HUES6 (cell line): ENCODE measurements around the gene TDRD12.
"Not testable (repeated sequence)": the region's sequence is repeated elsewhere in the genome, so short reads cannot be mapped to it uniquely, and the experiment has no call there.

ENCODE experiments used
- H3K27ac ChIP-seq: 2 replicates; pipeline ENCODE4 v1.7.0; 2013; ENCODE audit warnings: low read depth, mild to moderate bottlenecking, low read length, inconsistent platforms
- H3K27me3 ChIP-seq: 2 replicates; pipeline ENCODE4 v1.6.1; 2013; ENCODE audit warnings: low read length; ENCODE audit not compliant: control insufficient read depth, insufficient read depth
- H3K36me3 ChIP-seq: 2 replicates; pipeline ENCODE4 v1.6.1; 2013; ENCODE audit warnings: low read length; ENCODE audit not compliant: control insufficient read depth, insufficient read depth
- H3K4me1 ChIP-seq: 2 replicates; pipeline ENCODE4 v1.6.1; 2013; ENCODE audit warnings: low read length; ENCODE audit not compliant: control insufficient read depth, insufficient read depth
- H3K4me3 ChIP-seq: 2 replicates; pipeline ENCODE4 v1.5.1; 2013; ENCODE audit warnings: low read depth, low read length
- H3K9ac ChIP-seq: one replicate; pipeline ENCODE4 v1.6.1; 2013; ENCODE audit warnings: mild to moderate bottlenecking, low read length
- H3K9me3 ChIP-seq: 2 replicates; pipeline ENCODE4 v1.6.1; 2013; ENCODE audit warnings: low read depth, low read length; ENCODE audit not compliant: control insufficient read depth, insufficient read depth

Gene TDRD12

GRCh38 chr19:32720216-32720935, 809 bp downstream of the TDRD12 start:
- H3K9me3 ChIP-seq: no peaks in the 10 kb centered on the region
- H3K4me3 ChIP-seq: no peak overlapping the region
- H3K36me3 ChIP-seq: no peaks in the 10 kb centered on the region
- H3K4me1 ChIP-seq: no peaks in the 10 kb centered on the region
- no peaks in the 10 kb centered on the region for H3K27me3 ChIP-seq
- H3K9ac ChIP-seq: no peak overlapping the region
- H3K27ac ChIP-seq: no peak overlapping the region

GRCh38 chr19:32720936-32721250, 1.3 kb downstream of the TDRD12 start:
- Histone ChIP-seq H3K4me1 (no peaks in the 10 kb centered on the region), H3K4me3 (no peak overlapping the region), H3K27ac (no peak overlapping the region), H3K9me3 (no peaks in the 10 kb centered on the region), H3K27me3 (no peaks in the 10 kb centered on the region), H3K36me3 (no peaks in the 10 kb centered on the region), H3K9ac (no peak overlapping the region)

DNA sequence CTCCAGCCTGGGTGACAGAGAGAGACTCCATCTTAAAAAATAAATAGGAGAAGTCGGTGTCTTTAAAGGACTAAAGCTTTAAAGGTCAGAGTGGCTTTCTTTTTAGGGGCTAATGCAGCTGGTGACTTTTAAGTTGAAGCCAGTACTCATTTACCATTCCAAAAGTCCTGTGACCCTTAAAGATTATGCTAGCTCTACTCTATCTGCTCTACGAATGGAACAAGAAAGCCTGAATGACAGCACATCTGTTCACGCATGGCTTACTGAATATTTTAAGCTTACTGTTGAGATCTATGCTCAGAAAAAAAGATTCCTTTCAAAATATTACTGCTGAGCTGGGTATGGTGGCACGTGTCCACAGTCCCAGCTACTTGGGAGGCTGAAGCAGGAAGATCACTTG, 16.4 kb downstream of the TDRD12 start:
- H3K4me3 ChIP-seq: no peak overlapping the region
- H3K27me3 ChIP-seq: peaks cover 6% of the 10 kb centered on the region; the same call in 1 of the 2 replicates
- no peak overlapping the region for H3K27ac ChIP-seq
- H3K9me3 ChIP-seq: no peaks in the 10 kb centered on the region
- no peaks in the 10 kb centered on the region for H3K4me1 ChIP-seq
- H3K9ac ChIP-seq: no peak overlapping the region
- no peaks in the 10 kb centered on the region for H3K36me3 ChIP-seq

DNA sequence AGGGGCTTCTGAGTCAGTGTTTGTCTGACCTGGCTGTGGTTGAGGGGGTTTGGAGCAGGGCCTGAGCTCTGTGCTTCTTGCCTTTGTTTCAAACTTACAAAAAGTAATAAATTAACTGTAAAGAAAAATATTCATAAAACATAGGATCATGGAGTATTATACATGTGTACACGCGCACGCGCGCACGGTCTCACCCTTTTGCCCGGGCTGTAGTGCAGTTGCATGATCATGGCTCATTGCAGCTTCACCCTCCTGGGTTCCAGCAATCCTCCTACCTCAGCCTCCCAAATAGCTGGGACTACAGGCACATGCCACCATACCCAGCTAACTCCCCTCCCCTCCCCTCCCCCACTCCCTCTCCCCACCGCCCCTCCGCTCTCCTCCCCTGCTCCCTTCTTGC, 23.5 kb downstream of the TDRD12 start:
- Histone ChIP-seq H3K36me3 (no peaks in the 10 kb centered on the region), H3K9me3 (no peaks in the 10 kb centered on the region), H3K4me1 (no peaks in the 10 kb centered on the region)

GRCh38 chr19:32743447-32743846, 23.9 kb downstream of the TDRD12 start:
- H3K4me3 ChIP-seq: no peak overlapping the region
- H3K27ac ChIP-seq: no peak overlapping the region
- H3K4me1 ChIP-seq: no peaks in the 10 kb centered on the region
- no peak overlapping the region for H3K9ac ChIP-seq
- peaks cover 6% of the 10 kb centered on the region; the same call in 1 of the 2 replicates for H3K27me3 ChIP-seq
- H3K9me3 ChIP-seq: no peaks in the 10 kb centered on the region
- no peaks in the 10 kb centered on the region for H3K36me3 ChIP-seq

More for the DNA sequence above, 23.5 kb downstream of the TDRD12 start:
- Histone ChIP-seq H3K9ac (no peak overlapping the region), H3K27me3 (peaks cover 6% of the 10 kb centered on the region; the same call in 1 of the 2 replicates), H3K4me3 (no peak overlapping the region), H3K27ac (no peak overlapping the region)

GRCh38 chr19:32744555-32745325, 25.2 kb downstream of the TDRD12 start:
- Histone ChIP-seq H3K36me3 (no peaks in the 10 kb centered on the region), H3K4me3 (no peak overlapping the region), H3K9ac (no peak overlapping the region), H3K27ac (no peak overlapping the region), H3K27me3 (peaks cover 6% of the 10 kb centered on the region; the same call in 1 of the 2 replicates), H3K9me3 (no peaks in the 10 kb centered on the region), H3K4me1 (no peaks in the 10 kb centered on the region)

GRCh38 chr19:32745594-32746251, 26.2 kb downstream of the TDRD12 start:
- H3K4me3 ChIP-seq, H3K36me3 ChIP-seq, H3K4me1 ChIP-seq, H3K9ac ChIP-seq, H3K27ac ChIP-seq, H3K9me3 ChIP-seq, H3K27me3 ChIP-seq: not testable (repeated sequence)

DNA sequence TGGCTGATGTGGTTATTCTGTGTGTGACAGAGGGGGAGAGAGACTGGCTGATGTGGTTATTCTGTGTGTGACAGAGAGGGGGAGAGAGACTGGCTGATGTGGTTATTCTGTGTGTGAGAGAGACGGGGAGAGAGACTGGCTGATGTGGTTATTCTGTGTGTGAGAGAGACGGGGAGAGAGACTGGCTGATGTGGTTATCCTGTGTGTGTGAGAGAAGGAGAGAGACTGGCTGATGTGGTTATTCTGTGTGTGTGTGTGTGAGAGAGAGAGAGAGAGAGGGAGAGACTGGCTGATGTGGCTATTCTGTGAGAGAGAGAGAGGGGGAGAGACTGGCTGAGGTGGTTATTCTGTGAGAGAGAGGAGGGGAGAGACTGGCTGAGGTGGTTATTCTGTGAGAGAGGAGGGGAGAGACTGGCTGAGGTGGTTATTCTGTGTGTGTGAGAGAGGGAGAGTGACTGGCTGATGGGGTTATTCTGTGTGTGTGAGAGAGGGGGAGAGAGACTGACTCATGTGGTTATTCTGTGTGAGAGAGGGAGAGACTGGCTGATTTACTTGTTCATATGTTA, 27.1 kb downstream of the TDRD12 start:
- H3K9me3 ChIP-seq, H3K9ac ChIP-seq, H3K4me3 ChIP-seq, H3K27ac ChIP-seq, H3K36me3 ChIP-seq, H3K4me1 ChIP-seq, H3K27me3 ChIP-seq: not testable (repeated sequence)

DNA sequence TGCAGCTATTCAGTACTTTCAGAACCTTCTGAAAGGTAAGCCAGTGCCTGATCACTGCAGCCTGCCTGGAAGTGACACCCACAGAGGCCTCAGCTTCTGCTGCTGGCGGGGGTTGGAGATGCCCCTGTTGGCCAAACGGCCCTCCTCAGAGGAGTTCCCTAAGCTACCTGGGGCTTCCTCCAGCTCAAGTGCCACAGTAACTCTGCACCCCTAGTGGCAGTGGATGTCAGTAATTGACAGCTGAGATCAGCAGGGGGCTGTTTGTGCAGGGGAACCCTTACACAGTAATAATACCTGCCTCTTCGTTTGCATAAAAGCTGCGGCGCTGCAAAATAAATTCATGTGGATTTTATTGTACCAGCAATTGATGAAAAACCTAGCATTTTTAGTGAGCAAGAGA, 28.9 kb downstream of the TDRD12 start:
- no peak overlapping the region for H3K9ac ChIP-seq
- H3K27me3 ChIP-seq: no peaks in the 10 kb centered on the region
- H3K27ac ChIP-seq: no peak overlapping the region
- H3K4me3 ChIP-seq: no peak overlapping the region
- H3K9me3 ChIP-seq: no peaks in the 10 kb centered on the region
- H3K36me3 ChIP-seq: no peaks in the 10 kb centered on the region
- H3K4me1 ChIP-seq: no peaks in the 10 kb centered on the region

DNA sequence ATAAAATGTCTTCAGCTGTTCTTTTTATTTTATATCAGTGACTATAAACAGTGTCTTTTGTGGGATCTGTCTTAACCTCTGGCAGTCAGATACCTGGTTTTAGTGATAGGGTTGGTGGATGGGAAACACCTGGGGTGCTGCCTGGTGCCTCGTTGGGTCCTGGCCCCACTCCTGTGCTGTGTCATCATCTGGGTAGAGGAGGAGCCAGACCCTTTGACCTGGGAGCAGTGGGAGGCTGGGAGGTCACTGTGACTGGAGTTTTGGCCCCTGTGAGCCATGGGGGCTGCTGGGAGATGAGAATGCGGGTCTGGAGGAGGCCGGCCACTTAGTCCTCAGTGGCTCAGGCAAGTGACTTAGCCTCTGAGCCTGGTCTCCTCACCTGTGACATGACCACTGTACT, 29.4 kb downstream of the TDRD12 start:
- no peaks in the 10 kb centered on the region for H3K9me3 ChIP-seq
- H3K4me1 ChIP-seq: no peaks in the 10 kb centered on the region
- H3K4me3 ChIP-seq: no peak overlapping the region
- H3K27ac ChIP-seq: no peak overlapping the region
- H3K9ac ChIP-seq: no peak overlapping the region
- H3K36me3 ChIP-seq: no peaks in the 10 kb centered on the region
- no peaks in the 10 kb centered on the region for H3K27me3 ChIP-seq

- Histone ChIP-seq H3K9ac (no peak overlapping the region), H3K4me1 (no peaks in the 10 kb centered on the region), H3K4me3 (no peak overlapping the region), H3K9me3 (no peaks in the 10 kb centered on the region), H3K27me3 (no peaks in the 10 kb centered on the region), H3K27ac (no peak overlapping the region), H3K36me3 (no peaks in the 10 kb centered on the region)
Measured at GRCh38 chr19:32749361-32749760, 29.8 kb downstream of the TDRD12 start.
